ENCODE data around the gene B3GALT4.

Gene B3GALT4

GRCh38 chr6:33316603-33317418, 39.9 kb downstream of the B3GALT4 start:
- no peak for ATAC-seq

GRCh38 chr6:33317419-33317668, 40.4 kb downstream of the B3GALT4 start:
- TF ChIP-seq CSDC2 (CRISPR knock-in tag; IDR thresholded peaks at IDR 0.05), result no peak
- TF ChIP-seq TSHZ2 (CRISPR knock-in tag; IDR thresholded peaks at IDR 0.05), result no peak
- TF ChIP-seq ZC3H10 (CRISPR knock-in tag; IDR thresholded peaks at IDR 0.05), result no peak
- TF ChIP-seq ESRRG (CRISPR knock-in tag; IDR thresholded peaks at IDR 0.05), result no peak
- TF ChIP-seq ZNF565 (CRISPR knock-in tag; conservative IDR thresholded peaks at IDR 0.05; ENCODE audit: low read depth), result no peak
- TF ChIP-seq PPARA (CRISPR knock-in tag; IDR thresholded peaks at IDR 0.05; ENCODE audit: borderline replicate concordance), result no peak
- TF ChIP-seq ZNF70 (CRISPR knock-in tag; IDR thresholded peaks at IDR 0.05), result no peak
- no peak for TF ChIP-seq ZFP3 (CRISPR knock-in tag; IDR thresholded peaks at IDR 0.05)
- TF ChIP-seq CREB5 (CRISPR knock-in tag; IDR thresholded peaks at IDR 0.05; ENCODE audit: low read depth), result no peak
- TF ChIP-seq OSR1 (CRISPR knock-in tag; IDR thresholded peaks at IDR 0.05), result no peak
- TF ChIP-seq BACH2 (CRISPR knock-in tag; IDR thresholded peaks at IDR 0.05; ENCODE audit: borderline replicate concordance), result no peak
- TF ChIP-seq POU6F1 (CRISPR knock-in tag; IDR thresholded peaks at IDR 0.05; ENCODE audit: borderline replicate concordance, low read depth), result no peak
- TF ChIP-seq PATZ1 (CRISPR knock-in tag; IDR thresholded peaks at IDR 0.05; ENCODE audit: borderline replicate concordance), result no peak
- TF ChIP-seq TOX (CRISPR knock-in tag; IDR thresholded peaks at IDR 0.05; ENCODE audit: borderline replicate concordance), result no peak
- no peak for TF ChIP-seq ZNF8 (CRISPR knock-in tag; IDR thresholded peaks at IDR 0.05)
- TF ChIP-seq TCF4 (CRISPR knock-in tag; IDR thresholded peaks at IDR 0.05; ENCODE audit: borderline replicate concordance), result no peak
- TF ChIP-seq SNAI2 (CRISPR knock-in tag; IDR thresholded peaks at IDR 0.05), result no peak
- TF ChIP-seq ZFP30 (CRISPR knock-in tag; IDR thresholded peaks at IDR 0.05), result no peak
- no peak for TF ChIP-seq CSRNP3 (CRISPR knock-in tag; IDR thresholded peaks at IDR 0.05)
- no peak for ATAC-seq

More at GRCh38 chr6:33316603-33317418, 39.9 kb downstream of the B3GALT4 start:
- TF ChIP-seq ZNF70 (CRISPR knock-in tag; IDR thresholded peaks at IDR 0.05), result peak; percentile 33; the same call in 1 of the 2 replicates
- no peak for TF ChIP-seq ISL1 (CRISPR knock-in tag; IDR thresholded peaks at IDR 0.05)
- no peak for TF ChIP-seq POU6F1 (CRISPR knock-in tag; IDR thresholded peaks at IDR 0.05; ENCODE audit: borderline replicate concordance, low read depth)
- TF ChIP-seq TCF4 (CRISPR knock-in tag; IDR thresholded peaks at IDR 0.05; ENCODE audit: borderline replicate concordance), result no peak
